OCI-LY7 (cell line): ENCODE results near the gene LRBA. TPM values are rescaled to one million over a fixed set of nuclear protein-coding genes. Genes with fewer than 3 reads are reported as not detected.

Experiments used
- BruUV-seq: library from RNA; stranded (reverse); fragments of 400-500 nt; replicated peaks from 2 replicates; lab custom pipeline; 2021; lab: Mats Ljungman, UMichigan
- CTCF ChIA-PET: fragments of 300-600 bp; sonication (Branson Sonifier 250); formaldehyde crosslinking; loops from one replicate; lab custom pipeline; 2022; ENCODE audit warnings: antibody characterized with exemption; ENCODE audit not compliant: unreplicated experiment; lab: Charles Lee
- POLR2A ChIA-PET: fragments of 300-600 bp; sonication (Branson Sonifier 250); formaldehyde crosslinking; loops from one replicate; lab custom pipeline; 2022; ENCODE audit warnings: antibody characterized with exemption; lab: Charles Lee
- DNase-seq: peaks from one replicate; pipeline ENCODE4 v3.0.0-alpha.2; 2015; ENCODE audit warnings: low spot score
- H2AFZ ChIP-seq: fragments of 200-600 bp; sonication (generic), shearing (Covaris generic); 2 replicates; pipeline ENCODE4 v1.6.1; 2014; ENCODE audit warnings: mild to moderate bottlenecking, antibody characterized with exemption, low read length, moderate library complexity
- H3K27ac ChIP-seq: fragments of 200-600 bp; sonication (generic); 2 replicates; pipeline ENCODE4 v1.5.1; 2014; ENCODE audit warnings: mixed run types, low read depth, mild to moderate bottlenecking, moderate library complexity, low read length, inconsistent platforms; ENCODE audit not compliant: poor library complexity, severe bottlenecking
- H3K36me3 ChIP-seq: fragments of 200-600 bp; sonication (generic); 2 replicates; pipeline ENCODE4 v1.6.1; 2014; ENCODE audit warnings: mild to moderate bottlenecking, antibody characterized with exemption, low read length, moderate library complexity, mixed read lengths; ENCODE audit not compliant: insufficient read depth
- H3K4me1 ChIP-seq: fragments of 200-600 bp; sonication (generic); 2 replicates; pipeline ENCODE4 v1.5.1; 2014; ENCODE audit warnings: mild to moderate bottlenecking, low read length; ENCODE audit not compliant: insufficient read depth, poor library complexity, severe bottlenecking
- H3K4me2 ChIP-seq: fragments of 200-600 bp; sonication (generic); 2 replicates; pipeline ENCODE4 v1.6.1; 2014; ENCODE audit warnings: mild to moderate bottlenecking, low read length
- H3K4me3 ChIP-seq: fragments of 200-600 bp; sonication (generic); 2 replicates; pipeline ENCODE4 v1.5.1; 2014; ENCODE audit warnings: mild to moderate bottlenecking, low read depth, low read length; ENCODE audit not compliant: poor library complexity, severe bottlenecking
- H3K79me2 ChIP-seq: fragments of 200-600 bp; sonication (generic); 2 replicates; pipeline ENCODE4 v1.6.1; 2016; ENCODE audit warnings: low read depth, mild to moderate bottlenecking, low read length, moderate library complexity, mixed read lengths; ENCODE audit not compliant: insufficient read depth
- H3K9me2 ChIP-seq: fragments of 200-600 bp; sonication (generic); 2 replicates; pipeline ENCODE4 v1.6.1; 2016; ENCODE audit warnings: mild to moderate bottlenecking, low read length, mixed read lengths; ENCODE audit not compliant: insufficient read depth
- H3K9me3 ChIP-seq: fragments of 200-600 bp; sonication (generic); 2 replicates; pipeline ENCODE4 v1.6.1; 2014; ENCODE audit warnings: mild to moderate bottlenecking, mixed run types, low read length, mixed read lengths
- H4K20me1 ChIP-seq: fragments of 200-600 bp; sonication (generic); 2 replicates; pipeline ENCODE4 v1.6.1; 2014; ENCODE audit warnings: mild to moderate bottlenecking, antibody characterized with exemption, low read length, moderate library complexity, mixed read lengths; ENCODE audit not compliant: insufficient read depth
- EZH2phosphoT487 ChIP-seq: fragments of 200-600 bp; sonication (generic); IDR thresholded peaks from 2 replicates; pipeline ENCODE4 v1.6.1; 2018; ENCODE audit warnings: low read depth, borderline replicate concordance, mild to moderate bottlenecking, mixed run types, antibody characterized with exemption, low read length, moderate library complexity, mixed read lengths
- intact Hi-C: fragments of 100-400 bp; cut with micrococcal nuclease; formaldehyde crosslinking; loops from one replicate; pipeline ENCODE4 v1.10.0; 2022; ENCODE audit not compliant: unreplicated experiment
- total RNA-seq, 2 experiments: library from RNA; depleted of rRNA in 1 of 2; stranded (reverse); fragments of >200 nt in 1 of 2; shearing (Covaris generic) in 1 of 2; gene quantifications; 2 replicates each; pipeline ENCODE4 v1.2.3, GENCODE V29; 2014 to 2022
- TF ChIP-seq, protein P1 (sequence below): fragments of 200-600 bp; sonication (generic); conservative IDR thresholded peaks from 2 replicates; pipeline ENCODE4 v1.5.1; 2014; ENCODE audit warnings: mild to moderate bottlenecking, antibody characterized with exemption, low read length, moderate library complexity, mixed read lengths

Gene LRBA
- total RNA-seq, 2 experiments from 2014 or later = 60.4 to 66.7 TPM

DNA sequence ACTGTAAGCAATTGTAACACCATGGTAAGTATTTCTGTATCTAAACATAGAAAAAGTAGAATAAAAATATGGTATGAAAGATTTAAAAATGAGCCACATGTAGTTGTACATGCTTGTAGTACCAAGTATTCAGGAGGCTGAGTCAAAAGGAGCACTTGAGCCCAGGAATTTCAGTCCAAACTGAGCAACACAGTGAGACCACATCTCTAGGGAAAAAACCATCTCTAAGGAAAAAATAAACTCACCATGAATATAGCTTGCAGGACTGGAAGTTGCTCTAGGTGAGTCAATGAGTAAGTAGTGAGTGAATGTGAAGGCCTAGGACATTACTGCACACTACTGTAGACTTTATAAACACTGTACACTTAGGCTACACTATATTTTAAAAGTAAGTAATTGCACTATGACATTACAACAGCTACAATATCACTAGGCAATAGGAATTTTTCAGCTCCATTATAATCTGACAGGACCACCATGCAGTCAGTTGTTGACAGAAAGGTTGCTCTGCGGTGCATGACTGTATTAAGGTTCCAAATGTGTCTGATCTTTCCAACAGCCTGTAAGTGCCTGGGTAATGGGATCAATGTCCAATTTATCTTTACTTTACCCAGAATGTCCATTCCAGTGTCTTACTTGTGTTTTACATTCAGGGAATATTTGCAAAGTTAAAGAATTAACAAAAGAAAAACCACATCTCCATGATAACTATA, 28.9 kb upstream of the LRBA start:
- H3K79me2 ChIP-seq = no peaks in the 10 kb centered on the region
- no peak overlapping the region for H3K4me2 ChIP-seq
- ChIA-PET CTCF (no interaction called here), POLR2A (no interaction called here)
- H3K4me1 ChIP-seq = no peaks in the 10 kb centered on the region
- no peak overlapping the region for H3K27ac ChIP-seq
- no peak for DNase-seq
- TF ChIP-seq, protein P1, sequence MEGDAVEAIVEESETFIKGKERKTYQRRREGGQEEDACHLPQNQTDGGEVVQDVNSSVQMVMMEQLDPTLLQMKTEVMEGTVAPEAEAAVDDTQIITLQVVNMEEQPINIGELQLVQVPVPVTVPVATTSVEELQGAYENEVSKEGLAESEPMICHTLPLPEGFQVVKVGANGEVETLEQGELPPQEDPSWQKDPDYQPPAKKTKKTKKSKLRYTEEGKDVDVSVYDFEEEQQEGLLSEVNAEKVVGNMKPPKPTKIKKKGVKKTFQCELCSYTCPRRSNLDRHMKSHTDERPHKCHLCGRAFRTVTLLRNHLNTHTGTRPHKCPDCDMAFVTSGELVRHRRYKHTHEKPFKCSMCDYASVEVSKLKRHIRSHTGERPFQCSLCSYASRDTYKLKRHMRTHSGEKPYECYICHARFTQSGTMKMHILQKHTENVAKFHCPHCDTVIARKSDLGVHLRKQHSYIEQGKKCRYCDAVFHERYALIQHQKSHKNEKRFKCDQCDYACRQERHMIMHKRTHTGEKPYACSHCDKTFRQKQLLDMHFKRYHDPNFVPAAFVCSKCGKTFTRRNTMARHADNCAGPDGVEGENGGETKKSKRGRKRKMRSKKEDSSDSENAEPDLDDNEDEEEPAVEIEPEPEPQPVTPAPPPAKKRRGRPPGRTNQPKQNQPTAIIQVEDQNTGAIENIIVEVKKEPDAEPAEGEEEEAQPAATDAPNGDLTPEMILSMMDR = no peak
- TF ChIP-seq EZH2phosphoT487 = no peak
- H4K20me1 ChIP-seq = no peaks in the 10 kb centered on the region
- intact Hi-C loops = no loop called here
- no peaks in the 10 kb centered on the region for H3K36me3 ChIP-seq
- H3K9me2 ChIP-seq = no peaks in the 10 kb centered on the region
- no TSS peak for BruUV-seq
- H3K9me3 ChIP-seq = no peaks in the 10 kb centered on the region
- H3K4me3 ChIP-seq = no peak overlapping the region
- no peak overlapping the region for H2AFZ ChIP-seq

DNA sequence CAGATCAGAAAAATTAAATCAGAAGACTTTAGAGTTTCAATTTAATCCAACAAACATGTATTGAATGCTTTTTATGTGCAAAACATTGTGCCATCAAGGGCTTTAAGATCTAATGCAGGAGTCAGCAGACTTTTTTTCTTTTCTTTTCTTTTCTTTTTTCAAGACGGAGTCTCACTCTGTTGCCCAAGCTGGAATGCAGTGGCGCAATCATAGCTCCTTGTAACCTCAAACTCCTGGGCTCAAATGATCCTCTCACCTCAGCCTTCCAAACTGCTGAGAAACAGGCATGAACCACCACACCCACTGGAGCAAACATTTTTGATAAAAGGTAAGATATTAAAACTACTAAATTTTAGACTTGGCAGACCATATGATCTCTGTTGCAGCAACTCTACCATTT, 24.6 kb upstream of the LRBA start:
- H3K4me1 ChIP-seq = no peaks in the 10 kb centered on the region
- no peaks in the 10 kb centered on the region for H3K9me3 ChIP-seq
- TF ChIP-seq, protein P1 = no peak
- TF ChIP-seq EZH2phosphoT487 = no peak
- POLR2A ChIA-PET = no interaction called here
- no peak overlapping the region for H3K27ac ChIP-seq
- DNase-seq = no peak
- H3K4me2 ChIP-seq = no peak overlapping the region
- intact Hi-C loops = no loop called here
- H3K9me2 ChIP-seq = no peaks in the 10 kb centered on the region
- H2AFZ ChIP-seq = no peak overlapping the region
- no peak overlapping the region for H3K4me3 ChIP-seq
- no TSS peak for BruUV-seq
- CTCF ChIA-PET = no interaction called here
- no peaks in the 10 kb centered on the region for H4K20me1 ChIP-seq
- no peaks in the 10 kb centered on the region for H3K36me3 ChIP-seq
- no peaks in the 10 kb centered on the region for H3K79me2 ChIP-seq

DNA sequence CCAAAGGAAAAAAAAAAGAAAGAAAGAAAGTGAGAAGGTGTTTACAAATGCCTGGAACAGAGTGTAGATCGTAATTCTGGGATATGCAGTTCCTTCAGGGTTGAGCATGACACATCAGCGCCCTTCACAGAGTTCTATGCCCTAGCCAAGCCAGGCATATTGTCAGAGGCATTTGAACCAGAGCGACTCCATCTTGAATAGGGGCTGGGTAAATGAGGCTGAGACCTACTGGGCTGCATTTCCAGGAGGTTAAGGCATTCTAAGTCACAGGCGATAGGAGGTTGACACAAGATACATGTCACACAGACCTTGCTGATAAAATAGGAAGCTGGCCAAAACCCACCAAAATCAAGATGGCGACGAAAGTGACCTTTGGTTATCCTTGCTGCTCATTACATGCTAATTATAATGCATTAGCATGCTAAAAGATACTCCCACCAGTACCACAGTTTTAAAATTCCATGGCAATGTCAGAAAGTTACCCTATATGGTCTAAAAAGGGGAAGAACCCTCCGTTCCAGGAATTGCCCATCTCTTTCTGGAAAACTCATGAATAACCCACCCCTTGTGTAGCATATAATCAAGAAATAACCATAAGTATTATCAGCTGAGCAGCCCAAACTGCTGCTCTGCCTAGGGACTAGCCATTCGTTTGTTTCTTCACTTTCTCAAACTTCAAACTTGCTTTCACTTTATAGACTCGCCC, 23.5 kb upstream of the LRBA start:
- TF ChIP-seq, protein P1 = no peak
- TF ChIP-seq EZH2phosphoT487 = no peak
- POLR2A ChIA-PET = no interaction called here

More for the DNA sequence above, 23.5 kb upstream of the LRBA start:
- H3K4me2 ChIP-seq = no peak overlapping the region
- no peaks in the 10 kb centered on the region for H3K36me3 ChIP-seq
- intact Hi-C loops = no loop called here
- H3K4me3 ChIP-seq = no peak overlapping the region
- H3K27ac ChIP-seq = no peak overlapping the region
- no peaks in the 10 kb centered on the region for H3K4me1 ChIP-seq
- H3K79me2 ChIP-seq = no peaks in the 10 kb centered on the region
- no TSS peak for BruUV-seq
- H3K9me2 ChIP-seq = no peaks in the 10 kb centered on the region
- CTCF ChIA-PET = no interaction called here
- H3K9me3 ChIP-seq = no peaks in the 10 kb centered on the region
- no peak overlapping the region for H2AFZ ChIP-seq
- no peaks in the 10 kb centered on the region for H4K20me1 ChIP-seq
- no peak for DNase-seq
